Muscle of back (tissue), 11 donors: ENCODE measurements around the gene LPCAT1. TPM values are rescaled to one million over a fixed set of nuclear protein-coding genes. Genes with fewer than 3 reads are reported as not detected.
"Not testable (repeated sequence)": the region's sequence is repeated elsewhere in the genome, so short reads cannot be mapped to it uniquely, and the experiment has no call there.

Experiments
- DNase-seq, 3 donors: peaks; one replicate each; pipeline versions ENCODE4 v3.0.0 to v3.0.0-alpha.2; 2013
- polyA plus RNA-seq, 10 donors: library from polyadenylated mRNA; unstranded; fragments of 120-200 nt; gene quantifications; one replicate each; pipeline ENCODE4 v1.2.1, GENCODE V29; 2013; ENCODE audit not compliant: insufficient read length in 10 of 10

LPCAT1 gene
- polyA plus RNA-seq, 10 donors, result 28.8 to 50.9 (median 31.4) TPM

DNA sequence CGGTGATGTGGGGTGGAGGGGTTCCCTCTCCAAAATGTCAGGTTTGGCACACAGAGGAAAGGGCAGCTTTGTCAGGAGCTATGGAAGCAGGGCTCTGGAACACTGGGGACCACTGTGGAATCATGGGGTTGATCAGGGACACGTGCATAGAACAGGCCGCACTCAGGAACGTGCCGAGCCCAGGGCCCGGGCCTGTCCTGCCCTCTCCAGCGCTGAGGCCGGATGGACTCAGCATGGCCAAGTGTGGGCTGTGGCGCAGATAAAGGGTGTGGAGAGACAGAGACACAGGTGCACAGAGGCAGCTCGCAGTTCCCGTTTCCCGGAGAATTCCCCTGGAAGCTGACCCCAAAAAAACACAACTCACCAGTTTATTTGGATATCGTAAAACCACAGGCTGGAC is 40.7 kb downstream of the LPCAT1 start:
- no peak for DNase-seq

DNA sequence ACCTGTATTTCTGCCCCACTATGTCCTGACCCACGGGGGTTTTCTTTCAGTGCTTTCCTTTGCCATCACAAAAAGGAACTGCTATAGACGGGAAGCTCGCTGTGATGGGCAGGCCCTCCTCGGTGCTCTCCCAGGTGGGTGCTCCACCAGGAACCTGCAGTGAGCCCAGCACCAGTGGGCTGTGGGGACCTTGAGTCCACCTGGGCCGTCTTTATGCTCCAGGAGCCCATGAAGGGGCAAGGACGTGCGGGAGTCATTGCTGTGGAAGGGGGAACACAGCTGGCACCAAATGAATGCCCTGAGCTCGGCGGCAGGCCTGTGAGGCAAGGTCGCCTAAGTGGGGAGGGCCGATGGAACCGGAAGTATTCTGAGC is 41.8 kb downstream of the LPCAT1 start:
- DNase-seq, result no peak

GRCh38 chr5:1481266-1481958 is 42.3 kb downstream of the LPCAT1 start:
- DNase-seq, result no peak

DNA sequence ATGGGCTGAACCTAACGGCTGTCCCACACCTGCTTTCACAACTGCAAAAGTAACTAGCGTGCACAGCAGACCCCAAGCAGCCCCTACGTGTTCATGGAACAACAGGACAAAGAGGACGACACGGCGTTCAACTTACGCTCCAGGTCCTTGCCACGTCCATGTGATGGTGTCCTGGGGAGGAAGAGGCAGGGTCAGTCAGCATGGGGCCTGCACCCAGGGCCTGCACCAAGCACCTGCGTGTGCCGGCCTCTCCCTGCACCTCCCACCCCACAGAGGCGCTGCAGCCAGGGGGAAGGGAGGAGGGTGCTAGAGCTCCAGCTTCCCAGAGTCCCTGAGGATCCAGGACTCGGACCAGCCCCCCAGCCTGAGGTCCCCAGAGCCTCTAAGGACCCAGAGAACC is 43.0 kb downstream of the LPCAT1 start:
- no peak for DNase-seq

DNA sequence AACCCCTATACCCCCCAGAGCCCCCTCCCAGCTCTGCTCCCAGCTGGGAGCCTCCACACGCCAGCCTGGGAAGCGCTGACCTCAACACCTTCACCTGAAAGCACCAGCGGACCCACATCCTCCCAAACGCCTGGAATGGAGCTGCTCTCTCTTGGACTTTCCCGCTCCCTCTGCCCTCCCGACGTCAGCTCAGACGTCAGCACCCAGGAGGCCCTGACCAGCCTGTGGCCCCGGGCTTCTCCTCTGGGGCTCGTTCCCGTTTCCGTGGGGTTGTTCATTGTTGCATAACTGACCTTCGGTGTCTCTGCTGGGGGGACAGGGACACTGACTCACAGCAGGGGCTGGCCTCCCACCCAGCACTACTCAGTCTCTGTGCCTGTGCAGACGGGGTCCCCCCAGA is 43.5 kb downstream of the LPCAT1 start:
- peak in 1 of 3 donors; percentile 50 for DNase-seq

- DNase-seq, result peak in 2 of 3 donors; percentile 36 to 59
Observed at GRCh38 chr5:1479581-1480188, 44.1 kb downstream of the LPCAT1 start.

DNA sequence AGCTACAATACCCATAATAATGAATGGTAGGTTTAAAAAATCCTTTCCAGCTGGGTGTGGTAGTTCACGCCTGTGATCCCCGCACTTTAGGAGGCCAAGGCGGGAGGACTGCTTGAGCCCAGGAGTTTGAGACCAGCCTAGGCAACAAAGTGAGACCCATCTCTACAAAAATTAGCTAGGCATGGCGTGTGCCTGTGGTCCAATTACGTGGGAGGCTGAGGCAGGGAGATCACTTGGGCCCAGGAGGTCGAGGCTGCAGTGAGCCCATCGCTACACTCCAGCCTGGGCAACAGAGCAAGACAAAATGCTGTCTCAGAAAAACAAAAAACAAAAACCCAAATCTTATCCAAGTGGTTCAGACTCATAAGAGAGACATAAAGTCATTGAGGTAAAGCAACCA is 44.7 kb downstream of the LPCAT1 start:
- DNase-seq, result no peak

DNA sequence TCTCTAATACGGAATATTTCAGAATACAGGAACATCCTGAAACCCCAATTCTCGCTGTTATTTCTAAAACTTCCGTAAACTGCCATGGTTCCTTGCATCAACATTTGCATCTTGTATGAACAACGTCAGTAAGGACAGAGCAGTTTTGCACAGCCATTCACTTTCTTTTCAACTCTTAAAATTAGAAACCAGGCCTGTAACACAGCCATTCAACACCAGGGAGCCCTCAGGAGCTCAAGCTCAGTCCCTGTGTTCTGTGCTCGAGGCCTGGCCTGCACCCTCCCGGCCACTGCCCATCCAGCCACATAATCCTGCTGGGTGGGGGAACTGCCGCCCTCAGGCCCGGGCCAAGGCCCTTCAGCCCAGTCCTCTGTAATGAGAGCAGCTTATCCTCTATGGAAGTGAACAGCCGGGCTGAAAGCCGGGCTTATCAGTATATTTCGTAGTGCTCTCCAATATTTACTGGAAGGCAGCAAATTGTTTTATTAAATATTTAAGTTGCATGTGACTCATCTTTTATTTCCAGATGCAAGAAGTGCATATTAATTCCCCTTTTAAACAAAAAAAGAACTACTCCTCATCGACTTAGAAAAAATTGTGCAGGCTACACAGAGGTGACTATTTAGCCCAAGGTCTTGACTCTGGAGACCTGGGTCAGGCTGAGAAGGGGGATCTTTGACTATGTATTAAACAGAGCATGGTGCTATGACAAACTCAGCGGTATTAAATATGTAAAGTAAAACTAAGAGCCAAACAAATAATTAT is 45.3 kb downstream of the LPCAT1 start:
- no peak for DNase-seq

DNA sequence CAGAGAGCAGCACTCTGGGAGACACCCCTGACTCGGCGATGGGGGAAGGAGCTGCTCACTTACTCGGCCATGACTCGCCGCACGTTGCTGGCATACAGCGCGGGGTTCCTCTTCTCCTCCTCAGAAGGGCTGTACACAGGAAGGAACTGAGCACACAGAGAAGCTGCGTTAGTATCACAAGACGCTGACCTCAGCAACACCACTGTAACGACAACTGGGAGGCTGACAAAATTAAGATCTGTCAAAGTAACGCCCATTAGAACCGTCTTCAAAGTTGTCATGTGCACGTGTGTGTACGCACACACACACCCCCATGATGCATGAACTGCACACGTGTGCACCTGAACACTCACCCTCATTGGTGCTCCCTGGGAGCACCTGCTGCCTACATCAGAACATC is 46.4 kb downstream of the LPCAT1 start:
- peak; percentile 28 to 70 (median 34) for DNase-seq

GRCh38 chr5:1476967-1477310 is 46.8 kb downstream of the LPCAT1 start:
- DNase-seq, result no peak

DNA sequence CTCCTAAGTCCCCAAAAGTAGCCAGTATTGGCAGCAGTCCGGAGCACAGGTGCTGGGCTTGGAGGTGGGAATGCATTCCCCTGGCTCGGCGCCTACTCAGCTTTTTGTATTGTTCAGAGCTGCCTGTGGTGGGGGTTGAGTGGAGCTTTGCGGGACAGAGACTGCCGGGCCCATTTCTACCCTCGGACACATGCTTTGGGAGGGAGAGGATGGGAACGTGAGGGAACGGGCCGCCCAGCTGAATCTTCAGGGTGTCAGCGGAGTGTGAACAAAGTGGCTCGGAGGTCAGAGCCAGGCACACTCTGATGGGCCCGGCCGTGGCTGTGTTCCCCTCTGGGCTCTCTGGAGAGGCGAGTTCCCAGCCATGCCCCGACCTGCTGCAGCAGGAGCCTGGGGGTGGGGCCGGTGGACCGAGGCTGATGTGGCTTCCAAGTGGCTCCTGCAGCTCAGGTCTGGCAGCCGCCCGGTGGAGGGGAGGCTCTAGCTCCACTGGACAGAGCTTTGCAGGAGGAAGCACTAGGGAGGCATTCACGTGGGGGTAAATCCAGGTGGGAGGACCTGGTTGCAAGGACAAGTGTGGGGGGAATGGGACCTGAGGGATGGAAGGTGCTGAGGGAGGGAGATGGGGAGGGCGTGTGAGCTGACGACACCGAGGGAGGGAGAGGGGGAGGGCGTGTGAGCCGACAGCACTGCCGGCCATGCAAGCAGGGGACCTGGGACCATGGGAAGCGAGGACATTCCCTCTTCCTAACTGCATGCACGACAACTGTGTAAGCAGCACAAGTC is 47.4 kb downstream of the LPCAT1 start:
- no peak for DNase-seq

- not testable (repeated sequence) for DNase-seq
Observed at GRCh38 chr5:1475544-1475900, 48.2 kb downstream of the LPCAT1 start.

DNA sequence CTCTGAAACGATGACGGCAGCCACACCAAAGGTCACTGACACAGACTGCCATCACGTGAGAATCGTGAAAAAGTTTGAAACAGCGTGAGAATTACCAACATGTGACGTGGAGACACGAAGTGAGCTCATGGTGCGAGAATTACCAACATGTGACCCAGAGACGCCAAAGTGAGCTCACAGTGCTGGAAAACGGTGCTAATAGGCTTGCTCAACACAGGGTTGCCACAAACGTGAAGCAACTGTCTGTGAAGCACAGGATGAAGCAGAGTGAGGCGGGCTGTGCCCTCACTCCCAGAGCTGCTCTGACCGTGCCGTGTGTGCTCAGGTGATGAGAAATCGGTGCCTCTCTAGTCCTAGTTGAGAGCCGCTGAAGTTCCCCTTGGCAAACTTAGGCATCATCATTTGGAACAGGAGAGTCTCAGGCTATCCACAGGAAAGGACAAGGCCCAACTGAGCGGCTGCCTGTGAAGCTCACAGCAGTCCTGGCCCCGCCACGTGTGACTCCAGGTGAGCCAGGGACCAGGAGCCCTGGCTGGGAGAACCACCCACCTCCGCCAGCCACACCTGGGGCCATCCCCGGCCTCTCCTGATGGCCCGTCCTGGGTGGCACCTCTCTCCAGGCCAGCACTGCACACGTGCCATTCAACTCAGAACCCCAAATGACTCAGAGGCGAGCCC is 48.8 kb downstream of the LPCAT1 start:
- DNase-seq, result no peak

DNA sequence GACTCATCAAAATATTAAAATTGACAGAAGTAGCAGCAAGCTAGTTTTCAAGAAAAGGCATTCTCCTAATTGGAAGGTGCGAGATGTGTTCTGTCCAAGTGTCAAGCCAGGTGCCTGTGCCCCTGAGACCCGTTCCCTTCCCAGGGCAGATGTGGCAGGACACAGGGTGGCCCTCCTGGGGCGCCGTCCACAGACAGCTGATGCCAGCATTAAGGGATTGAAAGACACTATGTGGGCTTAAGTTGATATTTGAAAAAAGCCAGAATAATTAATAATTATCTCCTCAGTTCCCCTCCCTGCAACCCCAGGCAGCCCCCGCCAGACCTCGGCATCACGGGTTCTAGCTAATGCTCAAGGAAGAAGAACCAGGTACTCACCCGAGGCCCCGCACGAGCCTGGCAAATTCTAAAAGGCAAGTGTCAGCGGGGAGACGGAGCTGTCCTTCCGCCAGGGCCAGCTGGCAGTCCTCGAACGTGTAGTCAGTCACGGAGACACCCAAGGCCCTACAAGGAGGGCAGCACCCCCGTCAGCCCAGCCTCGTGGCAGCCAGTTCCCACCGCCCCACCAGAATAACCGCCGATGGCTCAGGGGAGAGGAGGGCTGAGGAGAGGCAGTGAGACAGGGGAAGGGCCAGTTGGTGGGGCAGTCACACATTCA is 49.4 kb downstream of the LPCAT1 start:
- no peak for DNase-seq

GRCh38 chr5:1473746-1474145 is 50.0 kb downstream of the LPCAT1 start:
- DNase-seq, result no peak

DNA sequence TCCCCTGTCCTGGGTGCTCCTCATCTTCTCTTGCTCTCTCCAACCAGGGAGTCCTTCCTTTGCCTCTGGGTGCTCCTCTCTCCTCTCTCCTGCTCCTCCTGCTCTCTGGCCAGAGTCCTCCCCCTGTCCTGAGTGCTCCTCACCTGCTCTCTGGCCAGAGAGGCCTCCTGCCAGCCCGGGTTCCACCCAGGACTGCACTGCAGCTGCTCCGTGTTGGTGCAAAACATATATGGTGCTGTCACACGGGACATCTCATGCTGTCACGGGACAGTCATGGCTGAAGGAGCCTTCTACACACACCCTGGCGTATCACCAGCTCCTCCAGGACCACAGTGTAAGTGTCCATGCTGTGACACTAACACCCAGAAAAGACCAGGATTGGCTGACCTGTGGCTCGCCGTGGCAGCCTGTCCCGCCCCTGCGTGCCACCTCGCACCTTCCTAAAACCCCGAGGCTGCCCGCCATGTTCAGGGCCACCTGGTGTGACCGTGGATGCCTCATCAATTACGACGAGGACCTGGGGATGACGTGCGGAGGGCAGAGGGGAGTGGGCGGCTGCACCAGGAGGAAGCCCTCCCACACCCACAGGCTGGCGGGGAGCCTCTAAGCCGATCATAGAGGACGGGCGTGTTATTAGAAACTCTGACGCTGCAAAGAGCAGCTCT is 50.7 kb downstream of the LPCAT1 start:
- no peak for DNase-seq

DNA sequence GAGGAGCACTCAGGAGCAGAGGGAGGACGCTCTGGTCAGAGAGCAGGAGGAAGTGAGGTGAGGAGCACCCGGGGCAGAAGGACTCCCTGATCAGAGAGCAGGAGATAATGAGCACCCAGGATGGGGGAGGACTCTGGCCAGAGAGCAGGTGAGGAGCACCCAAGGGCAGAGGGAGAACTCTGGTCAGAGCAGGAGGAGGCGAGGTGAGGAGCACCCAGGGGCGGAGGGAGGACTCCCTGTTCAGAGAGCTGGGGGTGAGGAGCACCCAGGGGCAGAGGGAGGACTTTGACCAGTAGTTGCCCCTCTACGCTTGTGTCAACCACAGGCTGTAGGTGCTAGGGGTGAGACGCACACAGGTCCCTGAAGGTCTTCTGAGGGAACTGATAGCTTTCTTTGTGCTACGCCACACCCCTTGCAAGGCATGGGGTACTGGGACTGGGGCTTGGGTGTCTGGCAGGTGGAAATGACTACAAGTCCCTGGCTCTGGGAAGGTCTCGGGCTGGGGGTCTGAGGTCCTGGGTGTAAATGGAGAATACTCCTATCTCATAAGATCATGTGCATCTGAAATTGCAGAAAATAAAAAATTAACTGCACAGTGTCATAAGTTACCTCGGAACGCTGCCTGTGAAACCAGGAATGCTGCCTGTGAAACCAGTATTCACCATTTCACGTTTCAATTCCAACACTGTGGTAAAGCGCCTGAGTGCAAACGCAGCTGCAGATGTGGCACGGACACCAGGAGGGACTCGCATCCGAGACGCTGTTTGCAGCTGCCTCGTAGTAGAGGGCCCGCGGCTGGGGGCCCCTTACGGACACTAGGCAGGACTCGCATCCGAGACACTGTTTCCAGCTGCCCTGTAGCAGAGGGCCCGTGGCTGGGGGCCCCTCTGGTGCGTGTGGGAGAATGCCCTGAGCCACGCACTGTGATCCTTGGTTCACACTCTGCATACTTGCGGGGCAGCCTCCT is 51.5 kb downstream of the LPCAT1 start:
- DNase-seq, result no peak

- DNase-seq, result no peak
Observed at GRCh38 chr5:1471240-1471853, 52.4 kb downstream of the LPCAT1 start.

GRCh38 chr5:1470762-1471211 is 53.0 kb downstream of the LPCAT1 start:
- DNase-seq, result no peak
